Measurements from ENCODE around the gene SP9.

Gene SP9

DNA sequence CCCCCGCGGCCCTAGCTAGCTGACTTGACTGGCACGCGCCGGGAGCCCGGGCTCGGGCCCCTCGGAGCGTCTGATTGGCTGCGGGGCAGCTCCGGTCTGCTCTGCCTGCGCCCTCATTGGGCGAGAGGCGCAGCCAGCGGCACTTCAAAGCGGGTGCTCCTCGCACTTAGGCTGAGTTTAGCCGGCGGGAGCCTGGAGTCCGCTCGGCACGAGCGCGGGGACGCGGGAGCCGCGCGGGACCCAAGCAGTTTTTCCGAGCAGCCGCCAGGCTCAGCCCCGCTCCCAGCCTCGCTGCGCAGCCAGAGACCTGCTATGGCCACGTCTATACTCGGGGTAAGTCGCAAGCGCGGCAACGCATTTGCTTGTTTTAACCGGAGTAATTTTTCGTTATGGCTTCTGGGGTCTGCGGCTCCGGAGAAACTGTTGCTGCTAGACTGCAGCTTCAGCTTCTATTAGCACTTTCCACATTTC lies at the start of gene SP9:
SP9 (plus strand) TSS at position 174 of the 471 bp plus-strand sequence; CDS start at position 313, 139 bp downstream.
- no peak for DNase-seq (ENCODE audit: low read depth)

DNA sequence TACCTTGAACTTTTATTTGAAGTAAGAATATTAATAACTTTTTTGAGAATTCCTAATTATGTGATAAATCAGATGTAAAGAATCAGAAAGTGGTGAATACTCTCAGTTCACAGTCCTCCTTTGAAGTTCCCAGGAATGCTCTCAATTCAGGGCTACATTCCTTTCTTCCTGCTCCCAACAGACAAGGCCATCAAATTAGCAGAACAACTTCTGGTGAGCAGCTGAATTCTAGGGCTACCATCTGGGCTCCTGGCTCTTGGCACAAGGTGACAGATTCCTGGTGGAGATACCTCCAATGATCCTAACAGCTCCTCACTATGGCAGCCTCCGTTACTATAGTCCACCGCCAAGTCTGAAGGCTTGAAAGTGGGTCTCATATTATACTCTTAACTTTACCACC lies 48.6 kb upstream of the SP9 start:
- no peak for DNase-seq (ENCODE audit: low read depth)

DNA sequence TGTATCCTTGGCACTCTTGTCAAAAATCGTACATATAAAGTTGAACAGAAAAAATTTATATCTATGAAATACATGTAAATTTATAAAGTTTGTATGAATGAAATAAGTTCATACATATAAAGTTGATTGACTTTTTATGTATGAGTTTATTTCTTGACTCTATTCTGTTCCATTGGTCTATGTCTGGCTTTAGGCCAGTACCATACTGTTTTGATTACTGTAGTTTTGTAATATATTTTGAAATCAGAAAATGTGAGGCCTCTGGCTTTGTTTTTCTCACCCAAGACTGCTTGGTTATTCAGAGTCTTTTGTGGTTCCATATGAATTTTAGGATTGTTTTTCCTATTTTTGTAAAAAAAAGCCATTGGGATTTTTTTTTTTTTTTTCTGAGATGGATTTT lies 41.8 kb upstream of the SP9 start:
- DNase-seq (ENCODE audit: low read depth), result no peak

DNA sequence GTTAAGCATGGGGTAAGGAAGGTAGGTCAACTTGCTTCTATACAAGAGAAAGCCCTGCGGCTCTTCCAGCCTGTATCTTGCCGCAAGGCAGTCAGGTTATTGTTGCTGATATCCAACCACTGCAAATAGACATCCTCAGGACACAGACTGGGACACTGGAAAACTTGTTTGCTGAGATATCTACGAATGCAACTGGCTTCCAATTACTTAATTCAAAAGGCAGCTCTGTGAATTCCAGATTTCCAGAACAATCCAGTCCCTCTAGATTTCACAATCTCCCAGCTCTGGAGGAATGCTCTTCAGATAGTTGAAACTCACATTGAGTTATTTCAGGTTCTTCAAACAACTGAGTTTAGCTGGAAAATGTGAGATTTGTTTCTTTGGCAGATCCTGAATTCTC lies 34.6 kb upstream of the SP9 start:
- no peak for DNase-seq (ENCODE audit: low read depth)

DNA sequence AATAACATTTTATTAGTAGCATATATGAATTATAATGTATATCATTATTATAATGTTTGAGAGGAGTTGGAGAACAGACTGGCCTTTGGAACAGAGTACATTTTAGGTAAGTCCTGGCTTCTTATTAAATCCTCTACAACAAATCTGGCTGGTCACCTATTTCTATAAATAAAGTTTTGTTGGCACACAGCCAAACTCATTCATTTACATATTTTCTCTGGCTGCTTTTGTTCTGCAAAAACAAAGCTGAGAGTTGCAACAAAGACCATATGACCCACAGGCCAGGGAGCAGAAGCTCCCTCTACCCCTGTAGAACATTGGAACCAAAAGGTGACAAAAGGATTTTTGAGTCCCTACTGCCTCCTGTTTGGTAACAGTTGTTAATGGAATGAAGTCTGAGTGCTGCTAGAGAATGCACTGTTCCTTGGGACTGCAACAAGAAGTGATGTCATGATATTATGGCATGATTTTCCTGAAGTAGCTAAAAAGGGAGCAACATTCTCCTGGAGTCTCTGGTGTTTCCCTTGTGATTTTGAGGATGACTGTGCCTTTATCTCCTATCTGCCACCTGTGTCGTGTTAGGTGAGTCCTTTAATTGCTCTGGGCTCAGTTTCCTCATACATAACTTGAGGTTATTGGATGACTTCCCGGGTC lies 22.0 kb upstream of the SP9 start:
- DNase-seq (ENCODE audit: low read depth), result no peak

DNA sequence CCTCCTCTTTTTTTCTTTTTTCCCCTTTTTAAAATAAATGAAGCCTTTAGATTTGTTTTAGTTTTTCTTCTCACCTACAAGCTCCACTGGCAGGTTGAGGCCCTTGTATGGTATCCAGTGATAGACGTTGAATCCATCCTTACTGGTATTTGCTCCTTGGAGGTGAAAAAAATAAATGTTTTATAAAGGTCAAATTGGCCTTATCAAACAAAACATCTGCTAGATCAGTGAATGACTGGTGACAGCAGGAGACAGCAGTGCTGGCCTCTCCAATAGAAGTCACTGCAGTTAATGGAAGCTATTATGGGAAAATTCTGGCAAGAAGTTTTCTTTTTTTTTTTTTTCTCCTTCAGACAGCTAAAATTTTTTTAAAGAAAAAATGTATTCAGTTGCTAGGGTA lies 12.6 kb upstream of the SP9 start:
- DNase-seq (ENCODE audit: low read depth), result no peak

DNA sequence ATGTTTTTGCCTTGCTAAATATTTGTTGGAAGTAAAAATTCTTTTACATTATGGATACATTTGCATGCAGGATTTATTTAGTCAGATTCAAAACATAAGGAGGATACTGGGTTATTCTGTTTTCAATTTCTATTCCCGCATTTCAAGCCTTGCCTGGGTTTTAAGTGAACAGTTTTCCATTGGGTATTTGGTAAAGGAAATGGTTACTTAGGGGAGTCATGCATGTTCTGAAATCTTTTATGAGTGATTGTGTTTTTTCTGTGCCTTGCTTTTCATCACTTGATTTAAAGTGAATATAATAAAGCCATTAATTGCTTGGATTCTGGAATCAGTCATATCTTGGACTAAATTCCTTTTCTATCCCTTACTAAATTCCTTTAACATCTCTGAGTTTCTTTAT lies 12.0 kb upstream of the SP9 start:
- DNase-seq (ENCODE audit: low read depth), result no peak

DNA sequence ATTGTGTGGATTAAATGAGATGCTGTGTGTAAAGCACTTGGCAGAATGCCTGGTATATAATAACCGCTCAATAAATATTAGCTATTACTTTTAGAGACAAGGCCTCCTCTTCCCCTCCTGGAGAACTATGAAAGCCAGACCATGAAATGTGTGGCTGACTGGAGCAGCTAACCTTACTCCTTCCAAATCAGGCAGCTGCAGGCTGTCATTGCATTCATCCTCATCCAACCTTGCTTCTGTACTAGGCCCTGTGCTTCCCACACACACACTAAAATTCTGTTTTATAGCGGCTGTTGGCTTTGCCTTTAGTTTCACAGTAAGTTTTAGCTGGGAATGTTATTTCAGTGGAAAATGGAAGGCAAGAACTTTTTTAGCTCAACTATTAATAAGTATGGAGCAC lies 10.2 kb upstream of the SP9 start:
- DNase-seq (ENCODE audit: low read depth), result no peak

DNA sequence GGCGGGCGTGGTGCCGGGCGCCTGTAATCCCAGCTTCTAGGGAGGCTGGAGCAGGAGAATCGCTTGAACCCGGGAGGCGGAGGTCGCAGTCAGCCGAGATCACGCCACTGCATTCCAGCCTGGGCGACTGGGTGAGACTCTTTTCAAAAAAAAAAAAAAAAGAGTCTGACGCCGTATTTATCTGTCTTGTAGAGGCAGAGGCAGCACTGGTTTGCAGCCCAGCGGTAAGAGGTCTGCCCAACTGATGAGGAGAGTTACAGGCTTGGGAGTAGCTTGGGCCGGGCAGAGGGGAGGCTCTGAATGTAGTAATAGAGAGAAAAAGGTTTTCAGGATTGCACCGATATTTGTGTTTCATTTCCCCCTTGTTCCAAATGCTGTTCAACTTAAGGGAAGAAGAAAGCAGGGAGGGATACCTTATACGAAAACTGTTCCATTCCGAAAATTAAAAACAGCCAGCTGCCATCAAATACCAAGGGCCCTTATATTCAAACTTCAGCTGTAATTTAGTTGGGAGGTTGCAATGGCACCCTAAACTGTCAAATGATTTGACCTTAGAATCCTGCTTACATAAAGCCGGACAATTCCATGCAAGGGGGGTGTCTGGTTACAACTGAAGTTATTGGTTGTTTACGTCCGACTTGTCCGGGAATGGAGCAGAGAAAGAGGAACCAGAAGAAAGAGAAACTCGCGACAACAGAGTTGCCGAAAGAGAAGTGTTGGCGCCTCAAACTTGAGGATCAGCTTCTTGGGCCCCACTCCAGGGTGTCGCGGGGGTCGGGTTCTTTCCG lies 9.2 kb upstream of the SP9 start:
- DNase-seq (ENCODE audit: low read depth), result no peak

DNA sequence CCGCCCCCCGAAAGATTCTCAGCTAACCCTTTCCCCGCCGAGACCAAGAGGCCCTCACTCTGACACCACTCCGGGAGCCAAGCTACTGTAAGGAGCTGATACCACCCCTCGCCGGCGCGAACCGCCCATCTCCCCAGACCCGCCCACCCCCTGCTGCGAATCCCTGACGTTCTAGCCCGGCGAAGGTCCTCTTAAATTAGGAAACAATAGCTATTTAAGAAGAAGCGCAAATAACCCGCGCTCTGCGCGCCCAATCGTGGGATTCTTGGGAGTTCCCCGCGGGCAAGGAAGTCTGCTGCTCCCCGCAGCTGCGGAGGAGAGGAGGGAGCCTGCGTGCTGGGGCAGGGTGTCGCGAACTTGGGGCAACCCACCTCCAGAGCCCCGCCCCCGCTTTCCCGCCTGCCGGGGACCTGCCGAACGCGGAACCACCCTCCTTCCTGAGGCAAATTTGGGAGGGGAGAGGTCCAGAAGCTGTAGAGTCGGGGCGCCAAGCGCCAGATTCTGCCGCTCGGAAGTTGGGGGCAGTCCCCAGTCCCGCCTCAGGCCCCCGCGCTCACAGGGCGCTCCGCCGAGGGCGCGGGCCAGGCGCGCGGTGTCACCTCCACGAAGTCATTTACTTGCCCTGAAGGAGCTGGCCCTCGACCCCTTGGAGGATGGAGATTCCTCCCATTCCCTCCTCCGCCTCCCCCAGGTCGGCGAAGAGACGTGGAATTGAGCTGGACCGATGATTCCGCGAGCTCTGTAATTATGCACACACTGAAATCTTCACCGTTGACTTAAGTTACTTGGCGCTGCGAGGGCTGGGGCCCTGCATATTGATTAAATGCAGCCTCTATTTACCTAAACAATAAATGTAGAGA lies 8.4 kb upstream of the SP9 start:
- no peak for DNase-seq (ENCODE audit: low read depth)

DNA sequence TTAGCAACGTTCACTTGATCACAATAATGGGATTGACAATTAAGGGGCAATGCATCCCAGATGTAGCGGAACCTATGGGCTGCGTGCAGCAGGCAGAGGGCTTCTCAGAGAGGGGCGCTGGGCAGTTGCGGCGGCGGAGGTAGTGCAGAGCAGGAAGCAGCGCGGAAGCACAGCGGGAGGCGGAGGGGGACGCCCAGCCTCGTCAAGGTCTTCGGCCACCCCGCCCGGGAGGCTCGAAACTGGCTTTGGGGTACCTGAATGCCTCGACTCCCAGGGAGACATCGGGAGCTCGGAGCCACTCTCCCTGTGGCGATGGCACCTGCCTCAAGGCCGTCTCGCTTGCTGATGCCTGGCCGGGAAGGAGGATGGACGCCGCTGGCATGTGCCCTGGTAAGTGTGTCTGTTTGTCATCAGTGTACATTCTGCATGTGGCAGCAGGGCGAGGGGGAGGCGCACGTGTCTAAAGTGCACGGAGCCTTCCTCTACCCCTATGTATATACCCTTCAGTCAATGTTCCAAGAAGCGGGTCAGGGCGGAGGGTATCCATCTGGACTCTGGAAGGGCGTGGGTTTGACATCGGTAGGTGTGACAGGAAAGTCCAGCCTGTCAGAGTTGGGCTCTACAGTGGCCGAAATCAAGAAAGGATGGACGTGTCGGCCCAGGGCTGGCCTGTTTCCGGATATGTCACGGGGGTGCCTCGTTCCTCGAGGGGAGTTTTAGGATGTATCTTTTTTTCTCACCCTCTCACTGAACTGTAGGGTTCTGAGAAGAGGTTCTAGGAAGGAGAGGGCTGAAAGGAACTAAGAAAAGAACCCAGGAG lies 7.5 kb upstream of the SP9 start:
- DNase-seq (ENCODE audit: low read depth), result no peak

DNA sequence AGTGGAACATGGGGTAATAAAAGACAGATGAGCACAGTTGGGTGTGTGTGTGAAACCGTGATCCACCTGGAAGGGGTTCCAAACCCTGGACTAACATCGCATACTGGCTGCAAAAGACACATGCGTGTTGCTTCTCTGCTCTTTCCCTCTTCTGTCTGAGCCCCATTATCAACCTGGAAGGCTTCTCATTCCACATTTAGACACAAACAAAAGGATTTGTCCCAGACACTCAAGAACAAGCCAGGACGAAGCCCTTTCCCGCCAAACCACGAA lies 7.0 kb upstream of the SP9 start:
- no peak for DNase-seq (ENCODE audit: low read depth)

DNA sequence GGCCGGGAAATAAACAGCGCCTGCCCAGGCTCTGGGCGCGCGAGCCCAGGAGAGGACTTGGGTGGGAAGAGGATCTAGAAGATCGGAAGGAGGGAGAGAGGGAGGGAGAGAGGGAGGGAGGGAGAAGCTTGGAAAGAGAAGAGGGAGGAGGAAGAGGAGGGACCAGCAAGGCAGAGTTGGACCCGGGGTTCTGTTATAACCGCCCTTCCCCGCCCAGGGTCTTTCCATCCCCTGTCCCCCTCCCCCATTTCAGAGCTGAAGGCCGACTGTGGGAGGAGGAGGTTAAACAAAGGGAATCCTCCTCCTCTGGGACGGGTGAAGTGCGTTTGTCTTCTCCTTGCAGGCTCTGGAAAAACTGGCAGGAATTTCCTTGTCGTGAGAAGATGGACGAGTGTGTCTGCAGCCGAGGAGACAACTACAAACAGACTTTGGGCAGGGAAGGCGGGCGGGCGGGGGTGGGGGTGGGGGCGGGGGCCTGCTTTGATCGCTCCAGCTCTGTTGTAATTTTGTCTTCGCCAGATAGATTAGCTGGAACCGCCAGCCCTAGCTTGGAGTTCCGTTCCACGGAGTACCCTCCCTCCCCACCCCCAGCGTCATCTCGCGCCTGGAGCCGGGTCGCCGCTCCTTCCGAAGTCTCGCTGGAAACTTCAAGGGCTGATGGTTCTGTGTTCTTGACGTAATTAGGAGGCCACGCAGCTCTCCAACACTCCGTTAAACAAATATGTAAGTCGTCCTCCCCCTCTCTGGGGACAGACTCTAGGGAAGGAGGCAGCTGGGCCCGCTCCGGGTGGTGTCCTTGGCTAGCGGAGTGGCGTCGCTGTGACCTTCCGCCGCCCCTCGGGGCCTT lies 6.4 kb upstream of the SP9 start:
- DNase-seq (ENCODE audit: low read depth), result no peak

DNA sequence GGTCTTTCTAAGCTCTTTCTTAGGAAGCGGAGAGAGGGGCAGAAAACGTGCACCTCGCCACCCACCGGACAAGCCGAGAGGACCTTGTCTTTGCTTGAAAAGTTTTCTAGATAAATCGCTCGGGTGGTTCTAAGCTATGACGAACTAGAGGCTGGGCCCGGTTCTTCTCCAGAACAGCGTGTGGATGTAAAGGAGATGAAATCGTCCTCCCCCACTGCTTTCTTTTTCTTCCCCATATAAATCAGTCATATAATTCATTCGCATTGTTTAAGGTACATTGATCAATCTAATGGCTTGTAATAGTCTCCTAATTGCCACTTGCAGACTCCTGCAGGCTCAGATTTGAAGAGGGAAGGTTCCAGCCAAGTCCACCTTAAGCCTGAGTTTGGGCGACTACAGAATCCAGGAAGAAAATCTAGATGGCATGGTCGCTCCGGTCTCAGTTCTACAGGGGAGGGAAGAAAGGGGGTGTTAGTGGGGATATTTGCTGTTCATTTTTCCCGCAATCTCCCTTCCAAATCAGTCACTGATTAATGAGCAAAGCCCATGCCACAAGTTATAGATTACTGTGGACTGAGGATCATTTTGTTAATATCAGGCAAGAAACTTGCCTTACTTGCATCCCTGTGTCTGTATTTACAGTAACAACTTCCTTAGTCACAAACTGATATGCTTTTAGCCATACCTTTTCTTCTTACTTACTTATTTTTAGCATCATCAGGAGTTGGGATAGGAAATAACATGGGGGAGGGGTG lies 5.6 kb upstream of the SP9 start:
- DNase-seq (ENCODE audit: low read depth), result no peak

DNA sequence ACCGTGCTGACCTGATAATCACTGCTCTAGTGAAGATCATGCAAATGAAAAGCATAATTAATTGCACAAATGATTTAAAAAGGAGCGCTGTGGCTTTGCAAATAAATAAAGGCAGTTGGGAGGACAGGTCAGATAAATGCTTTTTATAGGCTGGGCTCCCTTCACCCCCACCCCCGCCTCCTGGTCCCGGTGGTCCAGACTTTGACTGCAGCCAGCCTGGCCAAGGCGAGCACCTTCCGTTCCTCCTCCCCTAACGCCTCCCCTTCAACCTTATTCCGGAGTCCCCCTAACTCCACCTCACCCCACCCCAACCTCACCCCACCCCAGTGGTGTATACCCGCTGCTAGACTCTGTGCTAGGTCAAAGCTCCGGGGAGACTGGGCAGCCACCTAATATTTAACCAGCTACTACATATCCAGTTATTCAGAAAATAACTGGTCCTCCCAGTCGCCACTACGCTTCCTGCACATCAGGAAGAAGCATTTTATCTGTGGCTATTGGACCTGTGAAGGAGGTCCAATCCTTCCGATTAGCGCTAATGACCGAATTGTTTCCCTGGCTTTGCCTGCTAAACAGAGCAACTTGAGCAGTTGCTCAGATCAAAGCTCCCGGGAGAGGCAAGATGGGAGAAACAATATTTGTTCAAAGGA lies 3.7 kb upstream of the SP9 start:
- no peak for DNase-seq (ENCODE audit: low read depth)

DNA sequence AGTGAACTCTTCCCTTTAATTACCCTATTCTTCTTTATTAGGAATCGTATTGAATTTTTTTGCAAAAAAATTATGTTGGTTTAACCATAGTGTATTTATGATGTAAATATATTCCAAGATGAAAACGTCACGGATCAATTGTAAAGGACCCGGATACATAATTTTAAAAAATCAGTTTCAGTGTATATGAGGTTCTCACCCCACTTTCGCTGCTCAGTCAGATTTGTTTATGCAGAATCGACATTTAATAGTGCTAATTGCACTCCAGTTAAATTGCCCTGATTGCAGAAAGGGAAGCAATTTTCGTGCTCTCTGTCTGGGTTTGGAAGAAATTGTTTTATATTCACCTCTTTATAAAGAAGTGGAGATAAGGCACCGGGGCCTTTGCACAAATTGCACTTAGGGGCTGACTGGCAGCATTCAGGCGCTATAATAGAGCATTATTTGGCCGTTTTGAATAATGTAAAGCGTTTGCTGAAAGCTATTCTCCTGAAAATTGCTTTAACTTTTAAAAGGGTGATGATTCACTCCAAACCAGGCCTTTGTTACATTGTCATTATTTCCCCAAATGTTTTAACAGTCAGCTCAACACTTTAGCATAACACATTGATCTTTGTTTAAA lies 3.0 kb upstream of the SP9 start:
- no peak for DNase-seq (ENCODE audit: low read depth)

DNA sequence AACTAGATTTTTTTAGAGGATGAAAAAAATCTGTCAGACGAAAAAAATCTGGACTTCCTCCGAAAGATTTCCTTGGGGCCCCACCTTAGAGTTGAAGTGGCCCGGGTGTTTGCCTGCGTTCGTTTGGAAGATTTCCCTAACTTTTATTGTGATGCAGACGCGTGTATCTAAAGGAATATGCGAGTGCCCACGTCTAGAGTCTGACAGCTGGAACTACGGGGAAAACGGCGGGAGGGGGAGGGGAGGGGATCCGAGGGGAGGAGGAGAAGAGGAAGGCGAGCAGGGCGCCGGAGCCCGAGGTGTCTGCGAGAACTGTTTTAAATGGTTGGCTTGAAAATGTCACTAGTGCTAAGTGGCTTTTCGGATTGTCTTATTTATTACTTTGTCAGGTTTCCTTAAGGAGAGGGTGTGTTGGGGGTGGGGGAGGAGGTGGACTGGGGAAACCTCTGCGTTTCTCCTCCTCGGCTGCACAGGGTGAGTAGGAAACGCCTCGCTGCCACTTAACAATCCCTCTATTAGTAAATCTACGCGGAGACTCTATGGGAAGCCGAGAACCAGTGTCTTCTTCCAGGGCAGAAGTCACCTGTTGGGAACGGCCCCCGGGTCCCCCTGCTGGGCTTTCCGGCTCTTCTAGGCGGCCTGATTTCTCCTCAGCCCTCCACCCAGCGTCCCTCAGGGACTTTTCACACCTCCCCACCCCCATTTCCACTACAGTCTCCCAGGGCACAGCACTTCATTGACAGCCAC lies 2.4 kb upstream of the SP9 start:
- DNase-seq (ENCODE audit: low read depth), result no peak

DNA sequence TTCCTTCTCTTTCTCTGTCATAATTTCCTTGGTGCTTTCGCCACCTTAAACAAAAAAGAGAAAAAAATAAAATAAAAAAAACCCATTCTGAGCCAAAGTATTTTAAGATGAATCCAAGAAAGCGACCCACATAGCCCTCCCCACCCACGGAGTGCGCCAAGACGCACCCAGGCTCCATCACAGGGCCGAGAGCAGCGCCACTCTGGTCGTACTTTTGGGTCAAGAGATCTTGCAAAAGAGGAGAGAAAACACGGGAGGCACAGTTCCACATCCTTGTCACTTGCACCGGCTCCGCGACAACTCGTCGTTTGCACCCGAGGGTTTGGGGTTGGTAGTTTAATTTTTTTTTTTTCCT lies 1.8 kb upstream of the SP9 start:
- no peak for DNase-seq (ENCODE audit: low read depth)

All from stimulated activated CD8-positive, alpha-beta memory T cell treated with anti-CD3 and anti-CD28 coated beads, Interleukin-4, amount 100 ng/mL, for 24 hours (primary cell).